Skin epidermis (tissue), 12 donors: Measurements from ENCODE around the gene ATP6V1C2.

Experiments used
- H3K27ac ChIP-seq, 21 experiments: fragments of 200-600 bp; sonication (generic) in 11 of 21; one replicate each; pipeline ENCODE4 v1.5.0; 2020; ENCODE audit warnings: mild to moderate bottlenecking in 3 of 21, inconsistent platforms in 2 of 21, moderate library complexity in 2 of 21
- H3K4me3 ChIP-seq, 7 experiments: fragments of 200-600 bp; sonication (generic) in 2 of 7; one replicate each; pipeline ENCODE4 v1.5.0; 2020; ENCODE audit warnings: inconsistent platforms in 2 of 7, mild to moderate bottlenecking in 2 of 7, moderate library complexity in 1 of 7

The ATP6V1C2 gene

DNA sequence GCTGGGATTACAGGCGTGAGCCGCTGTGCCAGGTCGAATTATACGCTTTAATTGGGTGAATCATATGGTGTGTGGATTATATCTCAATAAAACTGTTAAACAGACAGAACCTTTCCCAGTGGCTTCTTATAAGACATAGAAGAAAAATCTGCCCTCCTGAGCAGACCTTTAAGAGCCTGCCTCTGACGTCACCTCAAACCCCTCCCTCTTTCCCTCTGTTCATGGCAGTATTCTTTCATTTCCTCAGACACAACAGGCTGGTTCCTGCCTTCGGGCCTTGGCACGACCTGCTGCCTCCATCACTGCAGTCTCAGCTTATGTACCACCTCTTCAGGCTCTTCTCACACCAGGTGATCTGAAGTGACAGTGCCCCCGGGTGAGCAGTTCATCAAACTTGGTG, 105.2 kb downstream of the ATP6V1C2 start:
- Histone ChIP-seq H3K4me3 (no peak overlapping the region), H3K27ac (no peak overlapping the region)

DNA sequence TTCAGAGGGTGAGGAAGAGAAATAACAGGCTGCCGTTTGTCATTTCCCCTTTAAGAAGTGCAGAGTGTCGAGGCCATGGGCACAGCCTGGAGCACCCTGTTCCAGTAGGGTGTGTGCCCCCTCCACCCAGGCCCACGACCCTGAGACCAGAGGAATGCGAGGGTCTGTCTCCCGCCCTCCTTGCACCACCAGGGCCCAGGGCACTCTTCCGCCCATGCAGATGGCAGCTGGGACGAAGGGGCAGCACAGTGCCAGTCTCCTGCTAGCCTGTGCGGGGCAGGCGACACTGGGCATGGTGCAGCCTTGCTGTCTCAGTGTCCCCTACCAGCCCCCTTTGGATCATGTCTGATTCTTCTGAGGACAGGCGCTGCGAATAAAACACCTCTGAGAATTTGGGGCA, 106.9 kb downstream of the ATP6V1C2 start:
- Histone ChIP-seq H3K27ac (no peak overlapping the region), H3K4me3 (no peak overlapping the region)

- H3K27ac ChIP-seq, result no peak overlapping the region
- H3K4me3 ChIP-seq, result no peak overlapping the region
Observed at GRCh38 chr2:10829299-10829698, 107.9 kb downstream of the ATP6V1C2 start.

GRCh38 chr2:10830203-10830602, 108.8 kb downstream of the ATP6V1C2 start:
- Histone ChIP-seq H3K4me3 (no peak overlapping the region), H3K27ac (no peak overlapping the region)

GRCh38 chr2:10830641-10831399, 109.4 kb downstream of the ATP6V1C2 start:
- Histone ChIP-seq H3K27ac (no peak overlapping the region), H3K4me3 (no peak overlapping the region)

- H3K27ac ChIP-seq, result no peak overlapping the region
- no peak overlapping the region for H3K4me3 ChIP-seq
Observed at GRCh38 chr2:10831400-10831985, 110.1 kb downstream of the ATP6V1C2 start.

DNA sequence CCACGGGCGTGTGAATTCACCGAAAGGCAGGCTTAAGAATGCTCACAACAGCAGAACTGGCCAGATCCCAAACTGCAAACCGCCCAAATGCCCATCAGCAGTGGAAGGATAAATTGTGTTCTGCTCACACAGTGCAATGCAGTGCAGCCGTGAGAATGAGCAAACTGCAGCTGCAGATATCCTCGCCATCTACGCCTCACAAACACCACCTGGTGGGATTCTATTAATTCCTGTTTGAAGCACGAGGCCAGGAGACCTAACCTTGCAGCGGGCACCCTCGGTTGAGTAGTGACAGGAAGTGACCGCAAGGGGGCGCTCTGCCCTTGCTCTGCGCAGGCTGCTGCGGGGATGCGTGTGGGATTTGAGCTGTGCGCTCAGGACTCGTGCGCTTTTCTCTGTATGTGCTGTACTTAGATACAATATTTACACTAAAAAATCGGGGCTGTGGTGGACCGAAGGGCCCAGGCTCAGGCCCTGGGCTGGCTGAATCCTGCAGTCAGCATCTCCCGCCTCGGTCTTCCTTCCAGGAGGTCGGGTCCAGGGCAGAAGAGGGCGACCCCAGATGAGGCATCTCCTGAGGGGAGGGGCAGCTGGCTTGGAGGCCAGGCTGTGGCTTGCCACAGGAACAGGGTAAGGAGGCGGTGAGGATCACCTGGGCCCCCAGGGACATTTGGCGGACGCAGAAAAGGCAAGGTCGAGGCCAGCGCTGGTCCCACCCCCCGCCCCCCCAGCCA, 110.9 kb downstream of the ATP6V1C2 start:
- Histone ChIP-seq H3K4me3 (no peak overlapping the region), H3K27ac (no peak overlapping the region)

DNA sequence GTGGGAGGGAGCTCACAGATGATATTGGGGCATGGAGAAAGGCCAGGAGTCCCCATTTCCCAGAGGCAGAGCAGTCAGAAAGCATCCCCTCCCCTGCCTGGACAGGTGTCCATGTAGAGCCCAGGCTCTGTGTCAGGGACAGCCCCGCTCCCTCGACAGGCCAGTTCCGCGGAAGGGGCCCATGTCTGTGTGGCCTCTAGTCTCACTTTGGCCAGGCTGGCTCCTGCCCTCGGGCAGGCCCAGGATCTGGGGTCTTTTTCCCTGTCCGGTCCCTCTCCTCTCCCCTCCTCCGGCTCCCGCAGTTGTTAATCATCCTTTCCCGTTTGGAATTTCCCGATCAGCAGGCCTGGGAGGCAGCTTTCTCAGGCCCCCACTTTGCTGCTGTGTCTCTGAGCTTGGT, 111.6 kb downstream of the ATP6V1C2 start:
- Histone ChIP-seq H3K4me3 (no peak overlapping the region), H3K27ac (no peak overlapping the region)

DNA sequence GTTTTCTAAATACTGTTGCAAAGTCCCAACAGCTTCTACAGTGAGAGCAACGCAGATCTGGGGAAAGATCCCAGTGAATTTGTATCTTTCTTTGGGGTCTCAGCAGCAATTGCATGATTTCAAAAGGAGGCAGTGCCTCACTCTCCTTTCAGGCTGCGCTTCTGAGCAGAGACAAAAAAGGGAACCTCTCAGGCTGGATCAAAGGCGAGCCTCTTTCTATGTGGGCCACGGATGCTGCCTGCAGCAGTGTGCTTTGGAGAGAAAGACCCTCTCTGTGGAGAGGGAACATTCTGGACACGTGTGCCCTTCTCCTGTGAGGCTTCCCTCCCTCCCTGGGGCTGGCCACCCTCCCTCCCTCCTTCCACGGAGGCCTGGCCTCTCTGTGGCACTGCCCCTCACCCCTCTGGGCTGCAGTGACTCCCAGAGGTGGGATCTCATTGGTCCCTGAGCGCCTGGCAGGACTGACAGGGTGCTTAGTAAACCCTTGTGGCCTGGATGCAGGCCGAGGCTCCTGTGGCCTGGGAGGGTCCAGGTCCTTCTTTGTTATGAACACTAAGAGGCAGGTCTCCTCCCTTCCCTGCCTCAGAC, 112.7 kb downstream of the ATP6V1C2 start:
- H3K27ac ChIP-seq, result no peak overlapping the region
- no peak overlapping the region for H3K4me3 ChIP-seq
